Vagina (tissue), 2 donors: ENCODE results near the gene LRRC9.

Experiments
- CTCF ChIP-seq, 3 experiments: fragments of 450-650 bp in 2 of 3; fragments of 200-600 bp in 1 of 3; sonication (generic) in 1 of 3; IDR thresholded peaks; one replicate each; pipeline ENCODE4 v1.5.1; 2017 to 2019; ENCODE audit warnings: antibody characterized with exemption in 3 of 3, mild to moderate bottlenecking in 2 of 3, moderate library complexity in 2 of 3
- POLR2A ChIP-seq, 2 donors: fragments of 450-650 bp; IDR thresholded peaks; one replicate each; pipeline ENCODE4 v1.6.1; 2017; ENCODE audit warnings: antibody characterized with exemption in 2 of 2, mild to moderate bottlenecking in 2 of 2, moderate library complexity in 2 of 2
- POLR2AphosphoS5 ChIP-seq, 2 donors: sonication (generic); formaldehyde crosslinking; IDR thresholded peaks; one replicate each; pipeline ENCODE4 v1.9.0; 2017; ENCODE audit warnings: antibody characterized with exemption in 2 of 2, mild to moderate bottlenecking in 2 of 2, low read depth in 1 of 2; ENCODE audit not compliant: insufficient read depth in 1 of 2

DNA sequence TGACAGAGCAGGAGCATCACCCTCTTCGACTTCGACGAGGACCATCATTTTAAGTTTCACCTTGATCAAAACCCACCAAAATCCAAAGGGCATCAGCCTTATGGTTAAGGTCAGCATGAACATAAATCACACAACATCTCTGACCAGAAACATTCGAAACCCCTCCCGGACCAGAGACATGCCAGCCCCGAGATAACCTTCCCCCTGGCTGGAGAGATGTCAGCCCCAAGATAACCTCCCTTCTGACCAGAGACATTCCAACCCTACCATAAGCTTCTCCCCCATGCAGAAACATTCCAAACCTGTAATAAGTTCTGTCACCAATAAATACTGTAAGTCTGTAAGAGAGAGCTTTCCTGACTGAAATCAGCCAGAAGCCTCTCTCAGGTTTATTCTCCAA, 178.0 kb downstream of the LRRC9 start:
- TF ChIP-seq POLR2A (IDR thresholded peaks at IDR 0.05) (no peak), CTCF (IDR thresholded peaks at IDR 0.05) (no peak), POLR2AphosphoS5 (IDR thresholded peaks at IDR 0.05; ENCODE audit: insufficient read depth in 1 of 2, low read depth in 1 of 2) (no peak)
